Esophagus (tissue), 2 donors: ENCODE data around the gene ATP2C2. TPM values are rescaled to one million over a fixed set of nuclear protein-coding genes. Genes with fewer than 3 reads are reported as not detected.

Source experiments
- H3K27ac ChIP-seq, 2 donors: one replicate each; pipeline ENCODE4 v1.5.1; 2013; ENCODE audit warnings: low read depth in 2 of 2, mild to moderate bottlenecking in 2 of 2, inconsistent platforms in 1 of 2, low read length in 1 of 2, moderate library complexity in 1 of 2
- H3K27me3 ChIP-seq, 2 donors: one replicate each; pipeline ENCODE4 v1.6.1; 2013; ENCODE audit warnings: low read length in 2 of 2, control low read depth in 1 of 2, mild to moderate bottlenecking in 1 of 2; ENCODE audit not compliant: insufficient read depth in 2 of 2, control insufficient read depth in 1 of 2
- H3K36me3 ChIP-seq, 2 donors: one replicate each; pipeline ENCODE4 v1.6.1; 2013; ENCODE audit warnings: low read length in 1 of 2; ENCODE audit not compliant: control insufficient read depth in 2 of 2, insufficient read depth in 2 of 2
- H3K4me1 ChIP-seq, 2 donors: one replicate each; pipeline ENCODE4 v1.6.1; 2013; ENCODE audit warnings: low read length in 1 of 2; ENCODE audit not compliant: control insufficient read depth in 2 of 2, insufficient read depth in 2 of 2
- H3K4me3 ChIP-seq, 2 donors: one replicate each; pipeline ENCODE4 v1.5.1; 2013; ENCODE audit warnings: low read length in 2 of 2, mild to moderate bottlenecking in 2 of 2, low read depth in 1 of 2, moderate library complexity in 1 of 2
- H3K9me3 ChIP-seq, 2 donors: one replicate each; pipeline ENCODE4 v1.6.1; 2013; ENCODE audit warnings: mild to moderate bottlenecking in 2 of 2, low read depth in 1 of 2, low read length in 1 of 2, moderate library complexity in 1 of 2; ENCODE audit not compliant: control insufficient read depth in 2 of 2, insufficient read depth in 1 of 2
- WGBS, 2 donors: extraction: QIAGEN DNeasy Blood & Tissue Kit; methylation state at CpG; one replicate each; pipeline ENCODE4 v1.1.7; 2013; 5-methylcytosine and 5-hydroxymethylcytosine counted together
- polyA plus RNA-seq, 2 donors: library from polyadenylated mRNA; stranded (reverse); fragments of 200-250 nt; gene quantifications; one replicate each; pipeline ENCODE4 v1.2.3, GENCODE V29; 2013
- donor health status: healthy with polysubstance abuse.
- donor health status: Bipolar disorder and iron deficiency.

ATP2C2 gene
- polyA plus RNA-seq, 2 donors = 1.1 to 2.2 TPM

GRCh38 chr16:84423416-84423837 is 55.1 kb downstream of the ATP2C2 start:
- Histone ChIP-seq H3K9me3 (no peaks in the 10 kb centered on the region), H3K27me3 (no peaks in the 10 kb centered on the region), H3K36me3 (no peaks in the 10 kb centered on the region), H3K27ac (no peak overlapping the region), H3K4me1 (no peaks in the 10 kb centered on the region), H3K4me3 (no peak overlapping the region)
- WGBS, 2 donors = 97 to 98% methylated on average over 4 of the region's 4 CpGs

- Histone ChIP-seq H3K27ac (no peak overlapping the region), H3K27me3 (no peaks in the 10 kb centered on the region), H3K36me3 (no peaks in the 10 kb centered on the region), H3K9me3 (no peaks in the 10 kb centered on the region), H3K4me1 (no peaks in the 10 kb centered on the region), H3K4me3 (no peak overlapping the region)
- 94 to 95% methylated on average over 9 of the region's 9 CpGs for WGBS, 2 donors
Measured at GRCh38 chr16:84425696-84426095, 57.4 kb downstream of the ATP2C2 start.

GRCh38 chr16:84426804-84427203 is 58.5 kb downstream of the ATP2C2 start:
- Histone ChIP-seq H3K4me3 (no peak overlapping the region), H3K27me3 (no peaks in the 10 kb centered on the region), H3K9me3 (no peaks in the 10 kb centered on the region), H3K4me1 (no peaks in the 10 kb centered on the region), H3K27ac (no peak overlapping the region), H3K36me3 (no peaks in the 10 kb centered on the region)
- WGBS, 2 donors = 89% methylated on average over 12 of the region's 12 CpGs

- H3K4me3 ChIP-seq = no peak overlapping the region
- 74 to 78% methylated on average over 8 of the region's 8 CpGs for WGBS, 2 donors
- no peaks in the 10 kb centered on the region for H3K27me3 ChIP-seq
- H3K27ac ChIP-seq = no peak overlapping the region
- no peaks in the 10 kb centered on the region for H3K9me3 ChIP-seq
- H3K36me3 ChIP-seq = no peaks in the 10 kb centered on the region
- no peaks in the 10 kb centered on the region for H3K4me1 ChIP-seq
Measured at GRCh38 chr16:84427553-84427952, 59.2 kb downstream of the ATP2C2 start.

- Histone ChIP-seq H3K9me3 (no peaks in the 10 kb centered on the region), H3K4me1 (no peaks in the 10 kb centered on the region), H3K27me3 (no peaks in the 10 kb centered on the region), H3K27ac (no peak overlapping the region), H3K4me3 (no peak overlapping the region), H3K36me3 (no peaks in the 10 kb centered on the region)
- WGBS, 2 donors = 49 to 60% methylated on average over 4 of the region's 4 CpGs
Measured at GRCh38 chr16:84430860-84431259, 62.5 kb downstream of the ATP2C2 start.

GRCh38 chr16:84434800-84435199 is 66.5 kb downstream of the ATP2C2 start:
- Histone ChIP-seq H3K4me3 (no peak overlapping the region), H3K4me1 (no peaks in the 10 kb centered on the region), H3K27me3 (no peaks in the 10 kb centered on the region), H3K36me3 (no peaks in the 10 kb centered on the region), H3K9me3 (no peaks in the 10 kb centered on the region), H3K27ac (no peak overlapping the region)
- 39 to 40% methylated on average over 5 of the region's 5 CpGs for WGBS, 2 donors

GRCh38 chr16:84436196-84436595 is 67.9 kb downstream of the ATP2C2 start:
- 87 to 90% methylated on average over 9 to 10 of the region's 10 CpGs for WGBS, 2 donors
- Histone ChIP-seq H3K4me3 (no peak overlapping the region), H3K9me3 (no peaks in the 10 kb centered on the region), H3K27me3 (no peaks in the 10 kb centered on the region), H3K36me3 (no peaks in the 10 kb centered on the region), H3K27ac (no peak overlapping the region), H3K4me1 (no peaks in the 10 kb centered on the region)

DNA sequence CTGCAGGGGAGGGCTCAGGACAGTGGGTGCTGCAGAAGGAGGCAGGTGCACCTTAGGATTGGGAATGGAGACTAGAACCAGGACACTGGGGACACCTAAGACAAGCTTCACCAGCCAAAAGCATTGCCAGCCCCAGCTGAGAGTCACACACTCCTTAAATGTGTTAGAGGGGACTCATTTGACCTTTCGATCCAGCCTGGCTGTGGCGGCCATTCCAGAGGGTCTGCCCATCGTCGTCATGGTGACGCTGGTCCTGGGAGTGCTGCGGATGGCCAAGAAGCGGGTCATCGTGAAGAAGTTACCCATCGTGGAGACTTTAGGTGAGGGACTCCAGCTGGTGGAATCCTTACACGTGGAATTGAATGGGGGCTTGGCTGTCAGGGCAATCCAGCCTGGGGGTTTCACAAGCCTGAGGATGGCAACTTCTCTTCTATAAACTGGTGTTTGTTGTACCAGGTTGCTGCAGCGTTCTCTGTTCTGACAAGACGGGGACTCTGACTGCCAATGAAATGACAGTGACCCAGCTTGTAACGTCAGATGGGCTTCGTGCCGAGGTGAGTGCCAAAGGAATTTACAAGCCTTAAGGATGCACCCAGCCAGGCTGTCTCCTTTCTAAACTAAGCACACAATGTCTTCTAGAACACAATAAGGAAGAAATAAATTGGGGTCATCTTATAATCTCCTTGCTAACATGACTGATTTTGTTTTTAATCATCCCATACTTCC is 70.8 kb downstream of the ATP2C2 start:
- no peaks in the 10 kb centered on the region for H3K36me3 ChIP-seq
- no peaks in the 10 kb centered on the region for H3K9me3 ChIP-seq
- no peak overlapping the region for H3K4me3 ChIP-seq
- no peaks in the 10 kb centered on the region for H3K4me1 ChIP-seq
- H3K27ac ChIP-seq = no peak overlapping the region
- WGBS, 2 donors = 63 to 64% methylated on average over 15 of the region's 15 CpGs
- no peaks in the 10 kb centered on the region for H3K27me3 ChIP-seq

DNA sequence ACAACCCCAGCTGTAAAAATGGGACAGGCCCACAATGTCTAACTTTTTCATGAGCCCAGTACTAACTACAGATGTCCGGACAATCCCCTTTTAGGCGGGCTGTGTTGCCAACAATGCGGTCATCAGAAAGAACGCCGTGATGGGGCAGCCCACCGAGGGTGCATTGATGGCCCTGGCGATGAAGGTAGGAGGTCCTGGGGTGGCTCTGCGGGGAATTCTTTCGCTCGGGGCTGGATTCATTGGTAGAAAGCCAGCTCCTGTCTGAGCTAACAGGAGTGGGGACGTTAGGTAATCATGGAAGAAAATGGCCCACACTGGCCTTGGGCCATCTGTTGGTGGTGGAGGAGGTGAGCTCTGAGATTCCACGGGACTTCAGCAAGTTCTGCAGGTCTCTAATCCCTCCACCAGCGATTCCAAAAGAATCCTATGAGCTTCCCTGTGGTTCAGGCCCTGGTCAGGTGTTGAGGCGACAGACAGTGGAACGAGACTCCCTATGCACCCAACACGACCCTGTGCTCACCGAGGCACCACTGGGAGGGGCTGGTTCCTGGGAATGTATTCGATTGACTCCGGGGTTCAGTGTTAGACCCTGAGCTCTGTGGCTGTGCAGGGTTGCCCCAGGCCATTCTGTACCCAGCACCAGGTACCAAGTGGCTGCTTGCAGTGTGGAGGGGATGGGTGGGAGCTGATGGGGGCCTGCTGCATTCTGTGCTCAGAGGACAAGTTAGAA is 74.2 kb downstream of the ATP2C2 start:
- H3K4me1 ChIP-seq = no peaks in the 10 kb centered on the region
- H3K9me3 ChIP-seq = no peaks in the 10 kb centered on the region
- 81 to 84% methylated on average over 19 of the region's 19 CpGs for WGBS, 2 donors
- H3K27ac ChIP-seq = no peak overlapping the region
- H3K27me3 ChIP-seq = no peaks in the 10 kb centered on the region
- no peak overlapping the region for H3K4me3 ChIP-seq
- H3K36me3 ChIP-seq = no peaks in the 10 kb centered on the region
